SK-N-SH treated with all-trans-retinoic acid at 6 μM for 48 hours (cell line): ENCODE data around the gene ATG13.

Experiments
- ATAC-seq: fragments of 200-7000 bp; cut with Tn5 transposase; 3 replicates; pipeline ENCODE4 v1.9.1; 2020; ENCODE audit warnings: mild to moderate bottlenecking, moderate library complexity
- ARNTL ChIP-seq: fragments of 450-650 bp; formaldehyde crosslinking; IDR thresholded peaks from 2 replicates; pipeline ENCODE4 v1.5.0; 2020; ENCODE audit warnings: low read depth, mild to moderate bottlenecking, moderate library complexity, borderline replicate concordance
- BACH2 ChIP-seq: fragments of 250-450 bp; sonication (Bioruptor Pico); IDR thresholded peaks from 2 replicates; pipeline ENCODE4 v1.9.0; 2021; ENCODE audit warnings: mild to moderate bottlenecking, borderline replicate concordance
- CSDC2 ChIP-seq: fragments of 250-450 bp; sonication (Bioruptor Pico); IDR thresholded peaks from 2 replicates; pipeline ENCODE4 v1.5.0; 2020; ENCODE audit warnings: mild to moderate bottlenecking, moderate library complexity
- ESRRG ChIP-seq: fragments of 250-450 bp; sonication (Bioruptor Pico); IDR thresholded peaks from 2 replicates; pipeline ENCODE4 v1.6.1; 2021; ENCODE audit warnings: mild to moderate bottlenecking
- GLIS3 ChIP-seq: fragments of 250-450 bp; sonication (Bioruptor Pico); IDR thresholded peaks from 2 replicates; pipeline ENCODE4 v1.5.0; 2020; ENCODE audit warnings: mild to moderate bottlenecking, moderate library complexity
- ISL1 ChIP-seq: fragments of 250-450 bp; sonication (Bioruptor Pico); IDR thresholded peaks from 2 replicates; pipeline ENCODE4 v2.1.2; 2022; ENCODE audit warnings: mild to moderate bottlenecking, moderate library complexity
- OSR1 ChIP-seq: fragments of 250-450 bp; sonication (Bioruptor Pico); IDR thresholded peaks from 2 replicates; pipeline ENCODE4 v1.8.0; 2022; ENCODE audit warnings: moderate library complexity, mild to moderate bottlenecking, inconsistent platforms
- PPARA ChIP-seq: fragments of 250-450 bp; sonication (Bioruptor Pico); IDR thresholded peaks from 2 replicates; pipeline ENCODE4 v1.5.0; 2020; ENCODE audit warnings: mild to moderate bottlenecking, borderline replicate concordance
- RARB ChIP-seq: fragments of 250-450 bp; sonication (Bioruptor Pico); IDR thresholded peaks from 2 replicates; pipeline ENCODE4 v1.8.0; 2021; ENCODE audit warnings: mild to moderate bottlenecking, moderate library complexity
- SNAI2 ChIP-seq: fragments of 250-450 bp; sonication (Bioruptor Pico); IDR thresholded peaks from 2 replicates; pipeline ENCODE4 v1.5.0; 2020; ENCODE audit warnings: mild to moderate bottlenecking, moderate library complexity
- TCF4 ChIP-seq: fragments of 250-450 bp; sonication (Bioruptor Pico); IDR thresholded peaks from 2 replicates; pipeline ENCODE4 v1.8.0; 2021; ENCODE audit warnings: mild to moderate bottlenecking, moderate library complexity, borderline replicate concordance
- TOX ChIP-seq: fragments of 250-450 bp; sonication (Bioruptor Pico); IDR thresholded peaks from 2 replicates; pipeline ENCODE4 v1.8.0; 2021; ENCODE audit warnings: mild to moderate bottlenecking, moderate library complexity, borderline replicate concordance
- ZC3H10 ChIP-seq: fragments of 250-450 bp; sonication (Bioruptor Pico); IDR thresholded peaks from 2 replicates; pipeline ENCODE4 v1.5.1; 2021; ENCODE audit warnings: mild to moderate bottlenecking, moderate library complexity
- ZFP30 ChIP-seq: fragments of 450-650 bp; formaldehyde crosslinking; IDR thresholded peaks from 2 replicates; pipeline ENCODE4 v1.5.0; 2022; ENCODE audit warnings: mild to moderate bottlenecking, moderate library complexity
- ZNF565 ChIP-seq: fragments of 450-650 bp; formaldehyde crosslinking; conservative IDR thresholded peaks from 2 replicates; pipeline ENCODE4 v1.5.0; 2020; ENCODE audit warnings: low read depth, mild to moderate bottlenecking, moderate library complexity
- ZNF70 ChIP-seq: fragments of 450-650 bp; formaldehyde crosslinking; IDR thresholded peaks from 2 replicates; pipeline ENCODE4 v1.5.0; 2020; ENCODE audit warnings: mild to moderate bottlenecking, moderate library complexity
- ZNF8 ChIP-seq: fragments of 450-650 bp; formaldehyde crosslinking; IDR thresholded peaks from 2 replicates; pipeline ENCODE4 v1.5.0; 2020; ENCODE audit warnings: mild to moderate bottlenecking, moderate library complexity
- TF ChIP-seq, protein P1 (sequence below): fragments of 250-450 bp; sonication (Bioruptor Pico); IDR thresholded peaks from 2 replicates; pipeline ENCODE4 v1.8.0; 2020; ENCODE audit warnings: mild to moderate bottlenecking, moderate library complexity, borderline replicate concordance
- TF ChIP-seq, protein P2 (sequence below): fragments of 250-450 bp; sonication (Bioruptor Pico); IDR thresholded peaks from 2 replicates; pipeline ENCODE4 v1.5.0; 2020; ENCODE audit warnings: mild to moderate bottlenecking, moderate library complexity
- TF ChIP-seq, protein P3 (sequence below): fragments of 250-450 bp; sonication (Bioruptor Pico); IDR thresholded peaks from 2 replicates; pipeline ENCODE4 v1.8.0; 2021; ENCODE audit warnings: low read depth, mild to moderate bottlenecking, moderate library complexity, borderline replicate concordance
- TF ChIP-seq, protein P4 (sequence below): fragments of 250-450 bp; sonication (Bioruptor Pico); IDR thresholded peaks from 2 replicates; pipeline ENCODE4 v1.5.1; 2021; ENCODE audit warnings: mild to moderate bottlenecking, moderate library complexity
- TF ChIP-seq, protein P5 (sequence below): fragments of 250-450 bp; sonication (Bioruptor Pico); IDR thresholded peaks from 2 replicates; pipeline ENCODE4 v1.5.1; 2020; ENCODE audit warnings: low read depth, mild to moderate bottlenecking, moderate library complexity

The ATG13 gene

DNA sequence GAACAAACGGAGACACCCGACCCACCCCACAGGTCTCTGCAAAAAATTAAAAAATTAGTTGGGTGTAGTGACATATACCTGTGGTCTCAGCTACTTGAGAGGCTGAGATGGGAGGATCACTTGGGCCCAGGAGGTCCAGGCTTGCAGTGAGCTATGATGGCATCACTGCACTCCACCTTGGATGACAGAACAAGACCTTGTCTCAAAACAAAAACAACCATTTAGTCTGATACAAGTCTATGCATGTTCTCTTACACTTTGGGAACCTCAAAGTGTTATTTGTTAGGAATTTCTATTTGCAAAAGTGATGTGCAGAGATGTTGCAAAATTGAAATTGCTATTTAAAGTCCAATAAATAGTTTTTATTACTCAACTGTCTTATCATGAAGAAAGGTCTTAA lies 14.3 kb downstream of the ATG13 start:
- no peak for ATAC-seq
- no peak for TF ChIP-seq SNAI2 (CRISPR knock-in tag)
- no peak for TF ChIP-seq PPARA (CRISPR knock-in tag)
- TF ChIP-seq ARNTL (CRISPR knock-in tag) = no peak
- TF ChIP-seq ZNF8 (CRISPR knock-in tag) = no peak
- no peak for TF ChIP-seq CSDC2 (CRISPR knock-in tag)
- TF ChIP-seq, protein P1, sequence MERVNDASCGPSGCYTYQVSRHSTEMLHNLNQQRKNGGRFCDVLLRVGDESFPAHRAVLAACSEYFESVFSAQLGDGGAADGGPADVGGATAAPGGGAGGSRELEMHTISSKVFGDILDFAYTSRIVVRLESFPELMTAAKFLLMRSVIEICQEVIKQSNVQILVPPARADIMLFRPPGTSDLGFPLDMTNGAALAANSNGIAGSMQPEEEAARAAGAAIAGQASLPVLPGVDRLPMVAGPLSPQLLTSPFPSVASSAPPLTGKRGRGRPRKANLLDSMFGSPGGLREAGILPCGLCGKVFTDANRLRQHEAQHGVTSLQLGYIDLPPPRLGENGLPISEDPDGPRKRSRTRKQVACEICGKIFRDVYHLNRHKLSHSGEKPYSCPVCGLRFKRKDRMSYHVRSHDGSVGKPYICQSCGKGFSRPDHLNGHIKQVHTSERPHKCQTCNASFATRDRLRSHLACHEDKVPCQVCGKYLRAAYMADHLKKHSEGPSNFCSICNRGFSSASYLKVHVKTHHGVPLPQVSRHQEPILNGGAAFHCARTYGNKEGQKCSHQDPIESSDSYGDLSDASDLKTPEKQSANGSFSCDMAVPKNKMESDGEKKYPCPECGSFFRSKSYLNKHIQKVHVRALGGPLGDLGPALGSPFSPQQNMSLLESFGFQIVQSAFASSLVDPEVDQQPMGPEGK (CRISPR knock-in tag) = no peak
- TF ChIP-seq OSR1 (CRISPR knock-in tag) = no peak
- no peak for TF ChIP-seq RARB (CRISPR knock-in tag)
- TF ChIP-seq, protein P2, sequence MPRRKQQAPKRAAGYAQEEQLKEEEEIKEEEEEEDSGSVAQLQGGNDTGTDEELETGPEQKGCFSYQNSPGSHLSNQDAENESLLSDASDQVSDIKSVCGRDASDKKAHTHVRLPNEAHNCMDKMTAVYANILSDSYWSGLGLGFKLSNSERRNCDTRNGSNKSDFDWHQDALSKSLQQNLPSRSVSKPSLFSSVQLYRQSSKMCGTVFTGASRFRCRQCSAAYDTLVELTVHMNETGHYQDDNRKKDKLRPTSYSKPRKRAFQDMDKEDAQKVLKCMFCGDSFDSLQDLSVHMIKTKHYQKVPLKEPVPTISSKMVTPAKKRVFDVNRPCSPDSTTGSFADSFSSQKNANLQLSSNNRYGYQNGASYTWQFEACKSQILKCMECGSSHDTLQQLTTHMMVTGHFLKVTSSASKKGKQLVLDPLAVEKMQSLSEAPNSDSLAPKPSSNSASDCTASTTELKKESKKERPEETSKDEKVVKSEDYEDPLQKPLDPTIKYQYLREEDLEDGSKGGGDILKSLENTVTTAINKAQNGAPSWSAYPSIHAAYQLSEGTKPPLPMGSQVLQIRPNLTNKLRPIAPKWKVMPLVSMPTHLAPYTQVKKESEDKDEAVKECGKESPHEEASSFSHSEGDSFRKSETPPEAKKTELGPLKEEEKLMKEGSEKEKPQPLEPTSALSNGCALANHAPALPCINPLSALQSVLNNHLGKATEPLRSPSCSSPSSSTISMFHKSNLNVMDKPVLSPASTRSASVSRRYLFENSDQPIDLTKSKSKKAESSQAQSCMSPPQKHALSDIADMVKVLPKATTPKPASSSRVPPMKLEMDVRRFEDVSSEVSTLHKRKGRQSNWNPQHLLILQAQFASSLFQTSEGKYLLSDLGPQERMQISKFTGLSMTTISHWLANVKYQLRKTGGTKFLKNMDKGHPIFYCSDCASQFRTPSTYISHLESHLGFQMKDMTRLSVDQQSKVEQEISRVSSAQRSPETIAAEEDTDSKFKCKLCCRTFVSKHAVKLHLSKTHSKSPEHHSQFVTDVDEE = no peak
- no peak for TF ChIP-seq ZNF565
- TF ChIP-seq, protein P3, sequence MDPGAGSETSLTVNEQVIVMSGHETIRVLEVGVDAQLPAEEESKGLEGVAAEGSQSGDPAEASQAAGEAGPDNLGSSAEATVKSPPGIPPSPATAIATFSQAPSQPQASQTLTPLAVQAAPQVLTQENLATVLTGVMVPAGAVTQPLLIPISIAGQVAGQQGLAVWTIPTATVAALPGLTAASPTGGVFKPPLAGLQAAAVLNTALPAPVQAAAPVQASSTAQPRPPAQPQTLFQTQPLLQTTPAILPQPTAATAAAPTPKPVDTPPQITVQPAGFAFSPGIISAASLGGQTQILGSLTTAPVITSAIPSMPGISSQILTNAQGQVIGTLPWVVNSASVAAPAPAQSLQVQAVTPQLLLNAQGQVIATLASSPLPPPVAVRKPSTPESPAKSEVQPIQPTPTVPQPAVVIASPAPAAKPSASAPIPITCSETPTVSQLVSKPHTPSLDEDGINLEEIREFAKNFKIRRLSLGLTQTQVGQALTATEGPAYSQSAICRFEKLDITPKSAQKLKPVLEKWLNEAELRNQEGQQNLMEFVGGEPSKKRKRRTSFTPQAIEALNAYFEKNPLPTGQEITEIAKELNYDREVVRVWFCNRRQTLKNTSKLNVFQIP (CRISPR knock-in tag) = no peak
- no peak for TF ChIP-seq ZC3H10 (CRISPR knock-in tag)
- TF ChIP-seq, protein P4, sequence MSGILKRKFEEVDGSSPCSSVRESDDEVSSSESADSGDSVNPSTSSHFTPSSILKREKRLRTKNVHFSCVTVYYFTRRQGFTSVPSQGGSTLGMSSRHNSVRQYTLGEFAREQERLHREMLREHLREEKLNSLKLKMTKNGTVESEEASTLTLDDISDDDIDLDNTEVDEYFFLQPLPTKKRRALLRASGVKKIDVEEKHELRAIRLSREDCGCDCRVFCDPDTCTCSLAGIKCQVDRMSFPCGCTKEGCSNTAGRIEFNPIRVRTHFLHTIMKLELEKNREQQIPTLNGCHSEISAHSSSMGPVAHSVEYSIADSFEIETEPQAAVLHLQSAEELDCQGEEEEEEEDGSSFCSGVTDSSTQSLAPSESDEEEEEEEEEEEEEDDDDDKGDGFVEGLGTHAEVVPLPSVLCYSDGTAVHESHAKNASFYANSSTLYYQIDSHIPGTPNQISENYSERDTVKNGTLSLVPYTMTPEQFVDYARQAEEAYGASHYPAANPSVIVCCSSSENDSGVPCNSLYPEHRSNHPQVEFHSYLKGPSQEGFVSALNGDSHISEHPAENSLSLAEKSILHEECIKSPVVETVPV = no peak
- TF ChIP-seq TOX (CRISPR knock-in tag) = no peak
- TF ChIP-seq TCF4 (CRISPR knock-in tag) = no peak
- TF ChIP-seq BACH2 = no peak
- TF ChIP-seq, protein P5, sequence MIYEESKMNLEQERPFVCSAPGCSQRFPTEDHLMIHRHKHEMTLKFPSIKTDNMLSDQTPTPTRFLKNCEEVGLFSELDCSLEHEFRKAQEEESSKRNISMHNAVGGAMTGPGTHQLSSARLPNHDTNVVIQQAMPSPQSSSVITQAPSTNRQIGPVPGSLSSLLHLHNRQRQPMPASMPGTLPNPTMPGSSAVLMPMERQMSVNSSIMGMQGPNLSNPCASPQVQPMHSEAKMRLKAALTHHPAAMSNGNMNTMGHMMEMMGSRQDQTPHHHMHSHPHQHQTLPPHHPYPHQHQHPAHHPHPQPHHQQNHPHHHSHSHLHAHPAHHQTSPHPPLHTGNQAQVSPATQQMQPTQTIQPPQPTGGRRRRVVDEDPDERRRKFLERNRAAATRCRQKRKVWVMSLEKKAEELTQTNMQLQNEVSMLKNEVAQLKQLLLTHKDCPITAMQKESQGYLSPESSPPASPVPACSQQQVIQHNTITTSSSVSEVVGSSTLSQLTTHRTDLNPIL (CRISPR knock-in tag) = no peak

DNA sequence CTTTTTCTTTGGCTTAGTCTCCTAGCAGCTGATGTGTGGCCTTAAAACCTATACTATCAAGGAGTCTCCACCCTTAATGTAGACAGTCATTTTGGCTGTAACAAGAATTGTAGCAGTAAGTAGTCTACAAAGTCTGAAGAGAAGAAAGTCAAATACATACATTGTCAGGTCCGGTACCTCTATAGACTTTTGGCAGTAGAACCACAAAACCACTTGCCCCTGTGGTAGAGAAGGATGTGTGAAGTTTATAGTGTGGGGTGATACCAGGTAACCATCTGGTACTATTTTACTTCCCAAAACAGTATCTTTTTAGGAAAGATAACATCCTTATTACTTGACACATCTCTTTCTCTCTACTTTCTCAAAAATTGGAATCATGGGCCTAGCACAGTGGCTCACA lies 15.1 kb downstream of the ATG13 start:
- no peak for ATAC-seq
- no peak for TF ChIP-seq ISL1
- no peak for TF ChIP-seq ESRRG (CRISPR knock-in tag)
- TF ChIP-seq ZC3H10 (CRISPR knock-in tag) = no peak
- TF ChIP-seq, protein P4 = no peak
- no peak for TF ChIP-seq PPARA (CRISPR knock-in tag)
- no peak for TF ChIP-seq ZNF8 (CRISPR knock-in tag)
- no peak for TF ChIP-seq TCF4 (CRISPR knock-in tag)
- no peak for TF ChIP-seq CSDC2 (CRISPR knock-in tag)
- no peak for TF ChIP-seq GLIS3
- TF ChIP-seq ARNTL (CRISPR knock-in tag) = no peak
- no peak for TF ChIP-seq OSR1 (CRISPR knock-in tag)
- TF ChIP-seq ZNF70 = no peak
- TF ChIP-seq SNAI2 (CRISPR knock-in tag) = no peak
- TF ChIP-seq BACH2 = no peak
- TF ChIP-seq RARB (CRISPR knock-in tag) = no peak
- no peak for TF ChIP-seq TOX (CRISPR knock-in tag)
- TF ChIP-seq ZFP30 (CRISPR knock-in tag) = no peak
- TF ChIP-seq, protein P2 = no peak
